Heart right ventricle (tissue), 16 donors: ENCODE data around the gene KCMF1. TPM values are rescaled to one million over a fixed set of nuclear protein-coding genes. Genes with fewer than 3 reads are reported as not detected.
"Not testable (repeated sequence)": the region's sequence is repeated elsewhere in the genome, so short reads cannot be mapped to it uniquely, and the experiment has no call there.

Experiments
- ATAC-seq, 8 donors: fragments of 200-7000 bp; cut with Tn5 transposase; one replicate each; pipeline ENCODE4 v1.9.1; 2020; ENCODE audit warnings: mild to moderate bottlenecking in 8 of 8, moderate library complexity in 8 of 8, moderate number of reproducible peaks in 1 of 8
- DNase-seq, 2 donors: peaks; one replicate each; pipeline ENCODE4 v3.0.0-alpha.2; 2020
- H3K27ac ChIP-seq, 10 donors: fragments of 200-600 bp; sonication (generic) in 2 of 10; one replicate each; pipeline versions ENCODE4 v1.5.0 to v1.8.0; 2020 to 2022; ENCODE audit warnings: mild to moderate bottlenecking in 3 of 10
- H3K27me3 ChIP-seq, 7 donors: fragments of 200-600 bp; one replicate each; pipeline ENCODE4 v1.8.0; 2021 to 2022; ENCODE audit warnings: mild to moderate bottlenecking in 2 of 7
- H3K36me3 ChIP-seq, 9 donors: fragments of 200-600 bp; sonication (generic) in 1 of 9; one replicate each; pipeline versions ENCODE4 v1.5.0 to v1.8.0; 2020 to 2022; ENCODE audit warnings: mild to moderate bottlenecking in 2 of 9
- H3K4me1 ChIP-seq, 9 donors: fragments of 200-600 bp; sonication (generic) in 1 of 9; one replicate each; pipeline versions ENCODE4 v1.5.0 to v1.8.0; 2020 to 2022; ENCODE audit warnings: mild to moderate bottlenecking in 4 of 9
- H3K4me3 ChIP-seq, 10 donors: fragments of 200-600 bp; sonication (generic) in 2 of 10; one replicate each; pipeline versions ENCODE4 v1.5.0 to v1.8.0; 2020 to 2022; ENCODE audit warnings: mild to moderate bottlenecking in 7 of 10, moderate library complexity in 2 of 10
- H3K9me3 ChIP-seq, 11 donors: fragments of 200-600 bp in 10 of 11; sonication (generic) in 2 of 11; one replicate each; pipeline versions ENCODE4 v1.5.0 to v1.8.0; 2013 to 2022; ENCODE audit warnings: mild to moderate bottlenecking in 2 of 11, control low read depth in 1 of 11, moderate library complexity in 1 of 11
- CTCF ChIP-seq, 9 donors: fragments of 200-600 bp; sonication (generic) in 2 of 9; IDR thresholded peaks; one replicate each; pipeline versions ENCODE4 v1.5.0 to v1.8.0; 2021 to 2022; ENCODE audit warnings: antibody characterized with exemption in 9 of 9, mild to moderate bottlenecking in 5 of 9, moderate library complexity in 1 of 9
- WGBS, 2 donors: extraction: QIAGEN DNeasy Blood & Tissue Kit; methylation state at CpG; one replicate each; pipeline ENCODE4 v1.1.7; 2013; ENCODE audit warnings: inconsistent platforms in 1 of 2; 5-methylcytosine and 5-hydroxymethylcytosine counted together
- intact Hi-C, 10 donors: fragments of 100-400 bp; cut with DNase I; formaldehyde crosslinking; loops; one replicate each; pipeline versions ENCODE4 v1.11.1 to v1.14.2; 2022
- polyA plus RNA-seq, 2 donors: library from polyadenylated mRNA; stranded (reverse); fragments of 200-250 nt; gene quantifications; one replicate each; pipeline ENCODE4 v1.2.3, GENCODE V29; 2013
- total RNA-seq, 10 donors: library from RNA; stranded (reverse); fragmentation: NEBNext Ultra II Directional in 3 of 10; extraction: Animal tissue kit (Norgen Biotek cat#: 25700) in 3 of 10; gene quantifications; one replicate each; pipeline versions ENCODE4 v1.2.1 to v1.2.4, GENCODE V29; 2021 to 2023
- donor health status: Arrhythmogenic right ventricular cardiomyopathy.
- donor health status: ischemic (EF 13 %, LVEDD 7.1; RV severe dilation, severe dysfunction).
- donor health status: healthy with polysubstance abuse.
- donor health status: DM: no; HTN: yes; CAD: no.
- donor health status: DM: no; HTN: no; CAD: no.
- donor health status: ischemic (EF 25% LVEDD 6.9; RV normal size, moderate dysfunction).
- donor health status: ischemic (EF 25% LVEDD 5.7; RV mildly dilated, moderate dysfunction).
- donor health status: healthy.
- donor health status: DM: yes; HTN: yes; CAD: no.
- donor health status: Ischemic cardiomyopathy.
- donor health status: ischemic (EF 35%, LVEDD 5.7; RV mildly dilated, moderate dysfunction).
- donor health status: nonischemic (EF 11% LVEDD 7.7; RV severe dilation, severe dysfunction).
- donor health status: DM: yes; HTN: yes; CAD: no.
- donor health status: PGD.
- donor health status: ischemic (EF 29% LVEDD 5.4; RV normal size, mild dysfunction).
- donor health status: nonischemic (EF 23%, LVEDD 6.1; RV moderate dilation, normal function).

KCMF1 gene
- total and polyA plus RNA-seq, 12 donors, result 6.9 to 89.5 (median 79.8) TPM

- ATAC-seq (no peak), DNase-seq (no peak)
- peaks cover 0 to 3% (median 0%) of the 10 kb centered on the region in 7 donors for H3K27me3 ChIP-seq
- H3K4me3 ChIP-seq, result no peak overlapping the region
- H3K36me3 ChIP-seq, result no peaks in the 10 kb centered on the region
- H3K27ac ChIP-seq, result no peak overlapping the region
- H3K9me3 ChIP-seq, result no peaks in the 10 kb centered on the region
- 82 to 86% methylated on average over 3 of the region's 3 CpGs for WGBS, 2 donors
- intact Hi-C loops, result no loop called here
- no peak for TF ChIP-seq CTCF (IDR thresholded peaks at IDR 0.05)
- peaks cover 0 to 36% (median 0%) of the 10 kb centered on the region in 9 donors for H3K4me1 ChIP-seq
These were observed 30.0 kb upstream of the KCMF1 start for GRCh38 chr2:84940831-84941412.

- no peak overlapping the region for H3K4me3 ChIP-seq
- no peak overlapping the region for H3K27ac ChIP-seq
- intact Hi-C loops, result no loop called here
- no peak for ATAC-seq
- peaks cover 0 to 3% (median 0%) of the 10 kb centered on the region in 7 donors for H3K27me3 ChIP-seq
- no peaks in the 10 kb centered on the region for H3K9me3 ChIP-seq
- no peak for DNase-seq
- TF ChIP-seq CTCF (IDR thresholded peaks at IDR 0.05), result no peak
- no peaks in the 10 kb centered on the region for H3K36me3 ChIP-seq
- 98 to 99% methylated on average over 2 of the region's 2 CpGs for WGBS, 2 donors
- H3K4me1 ChIP-seq, result peaks cover 0 to 45% (median 0%) of the 10 kb centered on the region in 9 donors
These were observed 28.8 kb upstream of the KCMF1 start for GRCh38 chr2:84942166-84942565.

GRCh38 chr2:84942964-84943421, 28.0 kb upstream of the KCMF1 start:
- TF ChIP-seq CTCF (IDR thresholded peaks at IDR 0.05), result no peak
- Histone ChIP-seq H3K27ac (no peak overlapping the region), H3K36me3 (no peaks in the 10 kb centered on the region), H3K27me3 (peaks cover 0 to 3% (median 0%) of the 10 kb centered on the region in 7 donors), H3K4me3 (no peak overlapping the region), H3K9me3 (no peaks in the 10 kb centered on the region), H3K4me1 (peaks cover 0 to 45% (median 0%) of the 10 kb centered on the region in 9 donors)
- ATAC-seq (no peak), DNase-seq (no peak)
- intact Hi-C loops, result no loop called here
- WGBS, 2 donors, result 88 to 89% methylated on average over 4 of the region's 4 CpGs

GRCh38 chr2:84944295-84944909, 26.6 kb upstream of the KCMF1 start:
- no peaks in the 10 kb centered on the region for H3K9me3 ChIP-seq
- H3K27ac ChIP-seq, result no peak overlapping the region
- ATAC-seq (no peak), DNase-seq (no peak)
- H3K27me3 ChIP-seq, result no peaks in the 10 kb centered on the region
- H3K4me3 ChIP-seq, result no peak overlapping the region
- H3K36me3 ChIP-seq, result no peaks in the 10 kb centered on the region
- no peak for TF ChIP-seq CTCF (IDR thresholded peaks at IDR 0.05)
- 91% methylated on average over 7 of the region's 7 CpGs for WGBS, 2 donors
- H3K4me1 ChIP-seq, result peaks cover 0 to 36% (median 0%) of the 10 kb centered on the region in 9 donors
- intact Hi-C loops, result no loop called here

- ATAC-seq, H3K9me3 ChIP-seq, DNase-seq, intact Hi-C loops, H3K4me3 ChIP-seq, H3K27me3 ChIP-seq, H3K36me3 ChIP-seq: not testable (repeated sequence)
- H3K4me1 ChIP-seq, result peaks cover 0 to 21% (median 0%) of the 10 kb centered on the region in 9 donors
- peak overlapping the region in 1 of 10 donors; percentile 68 for H3K27ac ChIP-seq
- 67 to 94% methylated on average over 2 to 3 of the region's 3 CpGs for WGBS, 2 donors
These were observed 25.1 kb upstream of the KCMF1 start for GRCh38 chr2:84945838-84946203.
